MM.1S (cell line): ENCODE data around the gene ITGB3.

ENCODE experiments used
- CTCF ChIP-seq: fragments of 300-600 bp; sonication (generic); IDR thresholded peaks from 2 replicates; pipeline ENCODE4 v1.5.1; 2016; ENCODE audit warnings: antibody characterized with exemption, low read length, mixed read lengths
- EZH2 ChIP-seq: fragments of 300-600 bp; sonication (generic); optimal IDR thresholded peaks from 2 replicates; pipeline ENCODE3; 2017; ENCODE audit warnings: low read depth, mild to moderate bottlenecking, antibody characterized with exemption, low read length, mixed read lengths

DNA sequence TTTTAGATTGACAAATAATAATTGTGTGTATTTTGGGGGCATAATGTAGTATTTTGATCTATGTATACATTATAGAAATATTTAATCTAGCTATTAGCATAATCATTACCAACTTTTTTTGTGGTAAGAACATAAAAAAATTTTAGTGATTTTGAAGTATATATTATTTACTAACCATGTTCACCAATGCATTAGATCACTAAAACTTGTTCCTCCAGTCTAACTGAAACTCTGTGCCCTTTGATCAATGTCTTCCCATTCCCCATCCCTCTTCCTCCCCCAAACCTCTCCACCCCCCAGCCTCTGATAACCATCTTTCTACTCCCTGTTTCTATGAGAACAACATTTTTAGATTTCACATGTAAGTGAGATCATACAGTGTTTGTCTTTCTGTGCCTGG, 78.7 kb downstream of the ITGB3 start:
- TF ChIP-seq EZH2, result no peak
- TF ChIP-seq CTCF, result no peak
